ENCODE measurements around the gene WDR18.

Gene WDR18

GRCh38 chr19:944663-945241 is 39.4 kb upstream of the WDR18 start:
- DNase-seq (ENCODE audit: low read depth): no peak
- no peak overlapping the region for H3K4me3 ChIP-seq (ENCODE audit: low read depth, low read length)
- TF ChIP-seq CTCF (IDR thresholded peaks at IDR 0.05; ENCODE audit: control insufficient read depth, extremely low read depth, insufficient read depth): no peak

GRCh38 chr19:945401-946252 is 38.5 kb upstream of the WDR18 start:
- no peak for DNase-seq (ENCODE audit: low read depth)
- no peak for TF ChIP-seq CTCF (IDR thresholded peaks at IDR 0.05; ENCODE audit: control insufficient read depth, extremely low read depth, insufficient read depth)
- H3K4me3 ChIP-seq (ENCODE audit: low read depth, low read length): no peak overlapping the region

GRCh38 chr19:947090-947706 is 36.9 kb upstream of the WDR18 start:
- H3K4me3 ChIP-seq (ENCODE audit: low read depth, low read length): no peak overlapping the region
- no peak for TF ChIP-seq CTCF (IDR thresholded peaks at IDR 0.05; ENCODE audit: control insufficient read depth, extremely low read depth, insufficient read depth)

GRCh38 chr19:947707-948539 is 36.2 kb upstream of the WDR18 start:
- H3K4me3 ChIP-seq (ENCODE audit: low read depth, low read length): no peak overlapping the region
- DNase-seq (ENCODE audit: low read depth): no peak
- TF ChIP-seq CTCF (IDR thresholded peaks at IDR 0.05; ENCODE audit: control insufficient read depth, extremely low read depth, insufficient read depth): no peak

More at GRCh38 chr19:947090-947706, 36.9 kb upstream of the WDR18 start:
- no peak for DNase-seq (ENCODE audit: low read depth)

- no peak for TF ChIP-seq CTCF (IDR thresholded peaks at IDR 0.05; ENCODE audit: control insufficient read depth, extremely low read depth, insufficient read depth)
These were observed 35.2 kb upstream of the WDR18 start for GRCh38 chr19:948842-949496.

More at GRCh38 chr19:948842-949496, 35.2 kb upstream of the WDR18 start:
- H3K4me3 ChIP-seq (ENCODE audit: low read depth, low read length): no peak overlapping the region
- DNase-seq (ENCODE audit: low read depth): no peak
